ENCODE data around the gene RIPK3.

The RIPK3 gene

GRCh38 chr14:24377657-24378056, 37.9 kb upstream of the RIPK3 start:
- H3K4me2 ChIP-seq (ENCODE audit: low read length), result no peak overlapping the region
- H3K4ac ChIP-seq (ENCODE audit: low read depth, low read length), result no peak overlapping the region
- no peak overlapping the region for H3K18ac ChIP-seq (ENCODE audit: low read length)
- H3K23ac ChIP-seq (ENCODE audit: low read length), result no peak overlapping the region
- no peak overlapping the region for H2BK12ac ChIP-seq (ENCODE audit: low read length)
- H2AFZ ChIP-seq (ENCODE audit: insufficient read depth, low read length, poor library complexity), result no peak overlapping the region
- no peak overlapping the region for H2AK5ac ChIP-seq (ENCODE audit: low read length)
- no peak overlapping the region for H4K8ac ChIP-seq (ENCODE audit: low read depth, low read length)
- no peak overlapping the region for H3K9ac ChIP-seq (ENCODE audit: low read length)
- no peak overlapping the region for H4K91ac ChIP-seq (ENCODE audit: low read depth, low read length)
- no peak overlapping the region for H2BK5ac ChIP-seq (ENCODE audit: low read depth, low read length, poor library complexity)
- no peak overlapping the region for H4K12ac ChIP-seq (ENCODE audit: low read depth, low read length)
- H3K79me2 ChIP-seq (ENCODE audit: control insufficient read depth, insufficient read depth, low read length, poor library complexity), result no peaks in the 10 kb centered on the region
- H3K9me3 ChIP-seq (ENCODE audit: insufficient read depth, low read depth, low read length), result peaks cover 1% of the 10 kb centered on the region
- H3K4me3 ChIP-seq (ENCODE audit: low read depth, low read length), result no peak overlapping the region
- H3K27me3 ChIP-seq (ENCODE audit: insufficient read depth, low read length), result no peaks in the 10 kb centered on the region
- no CpG with 5 or more reads among the region's 2 CpGs for WGBS (ENCODE audit: extremely low coverage, insufficient coverage, insufficient read length)
- no peak for DNase-seq
- no peak overlapping the region for H3K27ac ChIP-seq (ENCODE audit: low read depth, low read length)
- H2BK120ac ChIP-seq (ENCODE audit: insufficient read depth, low read length, poor library complexity), result no peak overlapping the region
- H3K79me1 ChIP-seq (ENCODE audit: low read length), result no peaks in the 10 kb centered on the region
- no peak overlapping the region for H3K14ac ChIP-seq (ENCODE audit: low read length)
- H3K36me3 ChIP-seq (ENCODE audit: control insufficient read depth in 1 of 2, insufficient read depth in 2 of 2, low read length in 2 of 2), result peaks cover 35 to 43% of the 10 kb centered on the region in 2 experiments
- no peaks in the 10 kb centered on the region for H3K4me1 ChIP-seq (ENCODE audit: control insufficient read depth in 1 of 2, insufficient read depth in 2 of 2, low read length in 2 of 2)

- Histone ChIP-seq H3K36me3 (ENCODE audit: control insufficient read depth in 1 of 2, insufficient read depth in 2 of 2, low read length in 2 of 2) (peaks cover 41 to 48% of the 10 kb centered on the region in 2 experiments), H3K27ac (ENCODE audit: low read depth, low read length) (no peak overlapping the region), H2BK120ac (ENCODE audit: insufficient read depth, low read length, poor library complexity) (no peak overlapping the region), H3K4me3 (ENCODE audit: low read depth, low read length) (no peak overlapping the region), H2BK5ac (ENCODE audit: low read depth, low read length, poor library complexity) (no peak overlapping the region), H2BK12ac (ENCODE audit: low read length) (no peak overlapping the region), H3K4ac (ENCODE audit: low read depth, low read length) (no peak overlapping the region), H3K9me3 (ENCODE audit: insufficient read depth, low read depth, low read length) (peaks cover 1% of the 10 kb centered on the region), H3K23ac (ENCODE audit: low read length) (no peak overlapping the region), H4K91ac (ENCODE audit: low read depth, low read length) (no peak overlapping the region), H4K8ac (ENCODE audit: low read depth, low read length) (no peak overlapping the region), H3K79me2 (ENCODE audit: control insufficient read depth, insufficient read depth, low read length, poor library complexity) (no peaks in the 10 kb centered on the region), H3K14ac (ENCODE audit: low read length) (no peak overlapping the region), H3K79me1 (ENCODE audit: low read length) (no peaks in the 10 kb centered on the region), H3K9ac (ENCODE audit: low read length) (no peak overlapping the region), H3K27me3 (ENCODE audit: insufficient read depth, low read length) (no peaks in the 10 kb centered on the region), H3K4me1 (ENCODE audit: control insufficient read depth in 1 of 2, insufficient read depth in 2 of 2, low read length in 2 of 2) (no peaks in the 10 kb centered on the region), H2AFZ (ENCODE audit: insufficient read depth, low read length, poor library complexity) (no peak overlapping the region), H3K18ac (ENCODE audit: low read length) (no peak overlapping the region), H4K12ac (ENCODE audit: low read depth, low read length) (no peak overlapping the region), H2AK5ac (ENCODE audit: low read length) (no peak overlapping the region), H3K4me2 (ENCODE audit: low read length) (no peak overlapping the region)
- DNase-seq, result no peak
- no CpG with 5 or more reads among the region's 7 CpGs for WGBS (ENCODE audit: extremely low coverage, insufficient coverage, insufficient read length)
Observed at GRCh38 chr14:24377126-24377525, 37.3 kb upstream of the RIPK3 start.

- no peak overlapping the region for H3K18ac ChIP-seq (ENCODE audit: low read length)
- H2BK120ac ChIP-seq (ENCODE audit: insufficient read depth, low read length, poor library complexity), result no peak overlapping the region
- H4K12ac ChIP-seq (ENCODE audit: low read depth, low read length), result no peak overlapping the region
- no peak overlapping the region for H2BK12ac ChIP-seq (ENCODE audit: low read length)
- H3K23ac ChIP-seq (ENCODE audit: low read length), result no peak overlapping the region
- peaks cover 1% of the 10 kb centered on the region for H3K9me3 ChIP-seq (ENCODE audit: insufficient read depth, low read depth, low read length)
- no peak overlapping the region for H3K14ac ChIP-seq (ENCODE audit: low read length)
- H3K4me2 ChIP-seq (ENCODE audit: low read length), result no peak overlapping the region
- H3K79me2 ChIP-seq (ENCODE audit: control insufficient read depth, insufficient read depth, low read length, poor library complexity), result no peaks in the 10 kb centered on the region
- H3K4me3 ChIP-seq (ENCODE audit: low read depth, low read length), result no peak overlapping the region
- no peak overlapping the region for H3K27ac ChIP-seq (ENCODE audit: low read depth, low read length)
- no peak overlapping the region for H4K91ac ChIP-seq (ENCODE audit: low read depth, low read length)
- DNase-seq, result no peak
- H3K4me1 ChIP-seq (ENCODE audit: control insufficient read depth in 1 of 2, insufficient read depth in 2 of 2, low read length in 2 of 2), result no peaks in the 10 kb centered on the region
- H4K8ac ChIP-seq (ENCODE audit: low read depth, low read length), result no peak overlapping the region
- no peak overlapping the region for H2AK5ac ChIP-seq (ENCODE audit: low read length)
- no CpG with 5 or more reads among the region's 16 CpGs for WGBS (ENCODE audit: extremely low coverage, insufficient coverage, insufficient read length)
- H3K79me1 ChIP-seq (ENCODE audit: low read length), result no peaks in the 10 kb centered on the region
- no peak overlapping the region for H3K9ac ChIP-seq (ENCODE audit: low read length)
- no peak overlapping the region for H2BK5ac ChIP-seq (ENCODE audit: low read depth, low read length, poor library complexity)
- peaks cover 43 to 48% of the 10 kb centered on the region in 2 experiments for H3K36me3 ChIP-seq (ENCODE audit: control insufficient read depth in 1 of 2, insufficient read depth in 2 of 2, low read length in 2 of 2)
- no peak overlapping the region for H2AFZ ChIP-seq (ENCODE audit: insufficient read depth, low read length, poor library complexity)
- H3K27me3 ChIP-seq (ENCODE audit: insufficient read depth, low read length), result no peaks in the 10 kb centered on the region
- no peak overlapping the region for H3K4ac ChIP-seq (ENCODE audit: low read depth, low read length)
Observed at GRCh38 chr14:24376448-24377070, 36.8 kb upstream of the RIPK3 start.

- no peaks in the 10 kb centered on the region for H3K27me3 ChIP-seq (ENCODE audit: insufficient read depth, low read length)
- no peak overlapping the region for H3K18ac ChIP-seq (ENCODE audit: low read length)
- no peak overlapping the region for H2BK12ac ChIP-seq (ENCODE audit: low read length)
- no peak overlapping the region for H3K27ac ChIP-seq (ENCODE audit: low read depth, low read length)
- no peak overlapping the region for H3K4ac ChIP-seq (ENCODE audit: low read depth, low read length)
- H3K4me2 ChIP-seq (ENCODE audit: low read length), result no peak overlapping the region
- no peak overlapping the region for H3K14ac ChIP-seq (ENCODE audit: low read length)
- H4K91ac ChIP-seq (ENCODE audit: low read depth, low read length), result no peak overlapping the region
- no peak overlapping the region for H2AK5ac ChIP-seq (ENCODE audit: low read length)
- H2AFZ ChIP-seq (ENCODE audit: insufficient read depth, low read length, poor library complexity), result no peak overlapping the region
- H4K8ac ChIP-seq (ENCODE audit: low read depth, low read length), result no peak overlapping the region
- no CpG with 5 or more reads among the region's 12 CpGs for WGBS (ENCODE audit: extremely low coverage, insufficient coverage, insufficient read length)
- H3K4me3 ChIP-seq (ENCODE audit: low read depth, low read length), result no peak overlapping the region
- no peak overlapping the region for H2BK120ac ChIP-seq (ENCODE audit: insufficient read depth, low read length, poor library complexity)
- no peak overlapping the region for H3K23ac ChIP-seq (ENCODE audit: low read length)
- DNase-seq, result no peak
- peaks cover 5% of the 10 kb centered on the region for H3K79me2 ChIP-seq (ENCODE audit: control insufficient read depth, insufficient read depth, low read length, poor library complexity)
- H2BK5ac ChIP-seq (ENCODE audit: low read depth, low read length, poor library complexity), result no peak overlapping the region
- H3K9ac ChIP-seq (ENCODE audit: low read length), result no peak overlapping the region
- H3K4me1 ChIP-seq (ENCODE audit: control insufficient read depth in 1 of 2, insufficient read depth in 2 of 2, low read length in 2 of 2), result peaks cover 3 to 6% of the 10 kb centered on the region in 2 experiments
- peaks cover 50 to 51% of the 10 kb centered on the region in 2 experiments for H3K36me3 ChIP-seq (ENCODE audit: control insufficient read depth in 1 of 2, insufficient read depth in 2 of 2, low read length in 2 of 2)
- H3K79me1 ChIP-seq (ENCODE audit: low read length), result peaks cover 11% of the 10 kb centered on the region
- H3K9me3 ChIP-seq (ENCODE audit: insufficient read depth, low read depth, low read length), result peaks cover 1% of the 10 kb centered on the region
- no peak overlapping the region for H4K12ac ChIP-seq (ENCODE audit: low read depth, low read length)
Observed at GRCh38 chr14:24372701-24373416, 33.1 kb upstream of the RIPK3 start.
